COLO668 (cell line): ENCODE results near the gene TTLL8.
"Not testable (repeated sequence)": the region's sequence is repeated elsewhere in the genome, so short reads cannot be mapped to it uniquely, and the experiment has no call there.

ENCODE experiments used
- DNase-seq: peaks from one replicate; lab custom pipeline; 2025; ENCODE audit not compliant: unreplicated experiment; lab: John Stamatoyannopoulos, UW

The TTLL8 gene

GRCh38 chr22:50058061-50058905 is at the start of gene TTLL8:
Gene TTLL8 (minus strand): TSS chr22:50058298.
- DNase-seq = no peak

GRCh38 chr22:50107529-50107928 is 49.4 kb upstream of the TTLL8 start:
- no peak for DNase-seq

GRCh38 chr22:50105208-50106100 is 47.4 kb upstream of the TTLL8 start:
- no peak for DNase-seq

GRCh38 chr22:50104141-50104544 is 46.0 kb upstream of the TTLL8 start:
- no peak for DNase-seq

GRCh38 chr22:50102946-50103345 is 44.8 kb upstream of the TTLL8 start:
- DNase-seq = peak; percentile 44

DNA sequence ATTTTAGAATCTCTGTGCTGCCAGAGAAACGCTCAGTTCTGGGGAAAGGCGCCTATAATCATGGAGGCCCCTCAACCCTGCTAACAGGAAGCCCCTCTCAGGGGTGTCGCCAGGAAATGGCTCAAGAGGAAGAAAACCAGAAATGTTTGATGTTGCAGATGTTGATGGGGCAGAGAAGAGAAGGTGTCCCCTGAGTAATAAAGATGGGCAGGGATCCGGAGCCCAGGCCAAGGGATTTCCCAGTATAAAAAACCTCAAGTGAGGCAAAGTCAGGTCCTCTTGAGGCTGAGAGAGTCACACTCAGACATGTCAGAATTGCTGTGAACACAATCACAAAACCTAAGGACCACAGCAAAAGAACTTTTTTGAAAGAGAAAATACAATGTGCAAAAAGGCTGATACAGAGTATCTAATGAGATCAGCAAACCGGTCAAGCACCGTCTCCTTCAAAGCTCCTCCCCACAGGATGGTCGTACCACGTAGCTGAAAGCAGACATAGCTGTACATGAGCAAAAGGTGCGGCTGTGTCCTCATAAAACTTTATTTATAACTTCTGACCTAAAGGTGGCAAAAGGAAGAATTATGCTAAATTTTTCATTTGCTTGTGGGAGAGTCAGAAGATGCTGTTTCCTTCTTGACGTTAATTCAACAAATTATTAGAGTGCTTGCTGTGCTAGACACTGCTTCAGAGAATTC is 43.9 kb upstream of the TTLL8 start:
- DNase-seq = no peak

DNA sequence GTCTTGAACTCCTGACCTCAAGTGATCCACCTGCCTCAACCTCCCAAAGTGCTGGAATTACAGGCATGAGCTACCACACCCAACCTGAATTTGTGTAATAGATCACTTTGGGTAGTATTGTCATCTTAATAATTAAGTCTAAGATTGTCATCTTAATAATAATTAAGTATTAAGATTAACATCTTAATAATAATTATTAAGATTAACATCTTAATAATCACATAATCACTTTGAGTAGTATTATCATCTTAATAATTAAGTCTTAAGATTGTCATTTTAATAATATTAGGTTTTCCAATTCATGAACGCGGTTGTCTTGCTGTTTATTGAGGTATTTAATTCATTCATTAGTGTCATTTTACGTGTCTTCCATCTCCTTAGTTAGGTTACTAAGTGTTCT is 40.0 kb upstream of the TTLL8 start:
- no peak for DNase-seq

DNA sequence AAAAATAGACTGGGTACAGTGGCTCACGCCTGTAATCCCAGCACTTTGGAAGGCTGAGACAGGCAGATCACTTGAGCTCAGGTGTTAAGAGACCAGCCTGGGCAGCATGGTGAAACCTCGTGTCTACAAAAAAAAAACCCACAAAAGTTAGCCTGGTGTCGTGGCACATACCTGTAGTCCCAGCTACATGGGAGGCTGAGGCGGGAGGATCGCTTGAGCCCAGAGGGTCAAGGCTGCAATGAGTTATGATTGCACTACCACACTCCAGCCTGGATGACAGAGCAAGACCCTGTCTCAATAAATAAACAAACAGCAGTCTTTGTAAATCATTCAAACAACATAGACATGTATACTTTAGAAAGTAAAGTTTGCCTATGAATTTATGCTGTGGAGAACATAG is 34.2 kb upstream of the TTLL8 start:
- no peak for DNase-seq

GRCh38 chr22:50091092-50091768 is 33.1 kb upstream of the TTLL8 start:
- DNase-seq = no peak

- no peak for DNase-seq
Observed at GRCh38 chr22:50090412-50090714, 32.3 kb upstream of the TTLL8 start.

- no peak for DNase-seq
Observed at GRCh38 chr22:50089682-50090411, 31.7 kb upstream of the TTLL8 start, which contains the start of gene MOV10L1. Gene MOV10L1 (plus strand): TSS chr22:50090006. CDS start chr22:50090089, 83 bp downstream.

- DNase-seq = no peak
Observed at GRCh38 chr22:50089231-50089630, 31.1 kb upstream of the TTLL8 start.

- DNase-seq = no peak
Observed at GRCh38 chr22:50088096-50088495, 30.0 kb upstream of the TTLL8 start.

GRCh38 chr22:50087646-50088045 is 29.5 kb upstream of the TTLL8 start:
- DNase-seq = no peak

DNA sequence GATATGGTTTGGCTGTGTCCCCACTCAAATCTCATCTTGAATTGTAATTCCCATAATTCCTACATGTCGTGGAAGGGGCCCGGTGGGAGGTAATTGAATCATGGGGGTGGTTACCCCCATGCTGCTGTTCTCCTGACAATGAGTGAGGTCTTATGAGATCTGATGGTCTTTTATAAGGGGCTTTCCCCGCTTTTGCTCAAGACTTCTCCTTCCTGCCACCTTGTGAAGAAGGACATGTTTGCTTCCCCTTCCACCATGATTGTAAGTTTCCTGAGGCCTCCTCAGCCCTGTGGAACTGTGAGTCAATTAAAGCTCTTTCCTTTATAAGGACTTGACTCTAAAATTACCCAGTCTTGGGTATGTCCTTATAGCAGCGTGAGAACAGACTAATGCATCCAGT is 28.9 kb upstream of the TTLL8 start:
- not testable (repeated sequence) for DNase-seq

DNA sequence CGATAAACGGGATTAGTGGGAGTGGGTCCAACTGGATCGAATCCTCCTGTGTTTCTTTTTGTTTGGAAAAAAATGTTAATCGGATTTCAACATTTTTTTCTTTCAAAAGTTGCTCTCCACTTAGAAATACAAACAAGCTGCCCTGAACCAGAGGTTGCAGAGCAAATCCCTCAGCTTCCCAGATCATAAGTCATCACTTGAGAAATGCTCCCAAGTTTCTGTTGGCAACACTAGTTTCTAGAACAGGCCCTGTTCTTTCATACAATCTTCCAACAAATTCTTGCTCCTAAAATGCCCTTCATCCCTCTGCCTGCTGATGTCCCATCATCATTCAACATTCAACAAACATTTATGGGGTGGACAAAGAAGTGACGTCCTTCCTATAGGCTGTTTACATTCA is 28.4 kb upstream of the TTLL8 start:
- DNase-seq = no peak

GRCh38 chr22:50085211-50085972 is 27.3 kb upstream of the TTLL8 start, which contains the start of gene MLC1:
Gene MLC1 (minus strand): TSS chr22:50085426. CDS start chr22:50084902, 524 bp downstream.
- DNase-seq = no peak

- DNase-seq = no peak
Observed at GRCh38 chr22:50084614-50085021, 26.5 kb upstream of the TTLL8 start.

DNA sequence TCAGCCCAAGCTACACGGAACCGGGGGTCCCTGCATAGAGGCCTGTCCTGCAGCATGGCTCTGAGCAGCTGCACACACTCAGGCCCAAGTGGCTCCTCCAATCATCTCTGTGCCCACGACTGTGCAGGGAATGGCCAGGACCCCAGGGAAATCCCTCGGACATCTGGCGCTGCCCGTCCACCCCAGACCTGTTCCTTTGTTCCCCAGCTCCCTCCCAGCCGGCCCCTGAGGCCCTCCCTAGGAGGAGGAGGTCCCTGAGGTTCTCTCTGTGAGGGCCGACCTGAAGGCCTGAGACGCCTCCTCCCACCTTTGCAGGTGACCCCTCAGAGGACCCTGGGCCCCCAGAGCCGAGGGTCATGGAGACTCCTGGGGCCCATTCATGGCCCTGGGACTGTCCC is 26.0 kb upstream of the TTLL8 start:
- no peak for DNase-seq
